Measurements from ENCODE around the gene FAP. TPM values are rescaled to one million over a fixed set of nuclear protein-coding genes. Genes with fewer than 3 reads are reported as not detected.

The FAP gene
- total RNA-seq, 1 donor from 2014 or later: 0.76 TPM

- intact Hi-C loops (cut with micrococcal nuclease): no loop called here
These were observed 46.6 kb downstream of the FAP start for GRCh38 chr2:162196638-162197037.

GRCh38 chr2:162188451-162188850 is 54.8 kb downstream of the FAP start:
- intact Hi-C loops (cut with micrococcal nuclease): no loop called here

GRCh38 chr2:162185541-162186232 is 57.6 kb downstream of the FAP start:
- intact Hi-C loops (cut with micrococcal nuclease): no loop called here

- intact Hi-C loops (cut with micrococcal nuclease): no loop called here
These were observed 58.3 kb downstream of the FAP start for GRCh38 chr2:162184821-162185450.

GRCh38 chr2:162184359-162184758 is 58.9 kb downstream of the FAP start:
- intact Hi-C loops (cut with micrococcal nuclease): no loop called here

GRCh38 chr2:162182395-162182794 is 60.9 kb downstream of the FAP start:
- intact Hi-C loops (cut with micrococcal nuclease): no loop called here

DNA sequence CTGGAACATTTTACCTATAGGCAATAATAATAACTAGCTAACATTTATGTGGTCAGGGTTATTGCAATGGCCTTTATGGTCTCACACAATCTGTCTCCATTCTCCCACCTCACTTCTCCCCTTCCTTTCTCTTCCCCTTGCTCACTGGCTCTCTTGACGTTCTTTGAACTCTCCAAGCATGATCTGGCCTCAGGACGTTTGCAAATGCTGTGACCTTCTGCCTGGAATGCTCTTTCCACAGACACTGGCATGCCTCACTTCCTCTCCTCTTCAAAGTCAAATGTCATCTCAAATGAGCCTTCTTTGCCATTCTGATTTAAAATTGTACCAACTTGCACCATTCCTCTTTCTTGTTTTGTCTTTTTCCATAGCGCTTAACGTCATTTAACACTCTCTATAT is 65.9 kb downstream of the FAP start:
- intact Hi-C loops (cut with micrococcal nuclease): no loop called here

DNA sequence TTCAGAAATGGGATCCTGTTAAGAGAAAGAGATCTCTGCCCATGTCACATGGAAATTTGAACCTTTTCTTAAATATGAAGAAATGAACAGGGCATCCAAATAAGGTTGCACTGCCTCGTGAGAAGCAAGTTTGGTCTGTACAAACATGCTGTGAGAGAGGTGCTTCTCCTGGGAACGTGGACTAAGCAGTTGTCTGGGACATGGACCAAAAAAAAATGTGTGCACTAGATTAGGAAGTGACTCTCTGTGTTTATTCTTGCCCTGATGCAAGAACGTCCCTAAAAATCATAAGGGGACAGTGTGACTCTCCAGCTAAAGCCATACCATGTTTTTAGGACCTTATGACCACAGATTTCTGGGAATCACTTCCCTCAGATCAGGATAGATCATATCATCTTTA is 67.5 kb downstream of the FAP start:
- intact Hi-C loops (cut with micrococcal nuclease): no loop called here

DNA sequence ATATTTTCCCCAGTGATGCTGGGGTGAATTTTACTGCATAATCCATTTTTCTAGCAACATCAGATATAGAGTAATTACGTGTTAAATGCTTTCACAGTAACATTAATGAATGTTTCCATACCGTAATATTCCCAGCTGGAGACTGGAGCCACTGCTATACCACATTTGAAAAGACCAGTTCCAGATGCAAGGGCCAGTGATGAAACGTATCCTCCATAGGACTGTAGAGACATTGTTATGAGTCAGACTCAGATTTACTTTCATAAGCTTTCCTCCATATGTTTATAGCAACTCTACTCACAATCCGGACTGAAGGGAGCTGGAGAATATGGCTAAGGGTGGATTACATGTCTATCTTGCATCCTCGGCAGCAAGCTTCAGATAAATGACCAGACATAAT is 68.5 kb downstream of the FAP start:
- intact Hi-C loops (cut with micrococcal nuclease): no loop called here

DNA sequence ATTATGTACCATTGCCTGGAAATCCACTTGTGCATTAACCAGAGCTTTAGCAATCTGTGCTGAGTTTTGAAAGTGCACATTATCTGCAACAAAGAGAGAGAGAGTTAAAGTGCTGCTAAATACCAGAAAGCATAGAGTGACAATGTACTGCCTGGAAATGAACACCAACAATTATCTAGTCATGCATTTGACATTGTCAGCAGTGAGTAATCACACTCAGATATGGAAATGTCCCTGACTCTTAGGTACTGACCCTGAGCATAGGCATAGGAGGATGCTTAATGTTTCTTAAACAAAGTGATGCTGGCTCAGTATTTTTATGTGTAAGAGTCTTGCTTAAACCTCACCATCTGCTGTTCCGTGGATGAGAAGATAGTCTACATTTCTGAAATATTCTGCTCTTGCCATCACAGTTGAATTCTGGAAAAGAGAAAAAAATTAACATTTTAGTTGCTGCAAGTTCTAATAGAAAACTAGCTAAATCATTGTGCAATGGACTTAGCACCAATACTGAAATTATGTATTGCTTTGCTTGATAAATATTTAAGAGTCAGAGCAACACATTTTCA is 70.4 kb downstream of the FAP start:
- intact Hi-C loops (cut with micrococcal nuclease): no loop called here

- intact Hi-C loops (cut with micrococcal nuclease): no loop called here
These were observed 76.5 kb downstream of the FAP start for GRCh38 chr2:162166745-162167144.

GRCh38 chr2:162166174-162166573 is 77.1 kb downstream of the FAP start:
- intact Hi-C loops (cut with micrococcal nuclease): no loop called here

GRCh38 chr2:162164802-162165201 is 78.4 kb downstream of the FAP start:
- intact Hi-C loops (cut with micrococcal nuclease): no loop called here

DNA sequence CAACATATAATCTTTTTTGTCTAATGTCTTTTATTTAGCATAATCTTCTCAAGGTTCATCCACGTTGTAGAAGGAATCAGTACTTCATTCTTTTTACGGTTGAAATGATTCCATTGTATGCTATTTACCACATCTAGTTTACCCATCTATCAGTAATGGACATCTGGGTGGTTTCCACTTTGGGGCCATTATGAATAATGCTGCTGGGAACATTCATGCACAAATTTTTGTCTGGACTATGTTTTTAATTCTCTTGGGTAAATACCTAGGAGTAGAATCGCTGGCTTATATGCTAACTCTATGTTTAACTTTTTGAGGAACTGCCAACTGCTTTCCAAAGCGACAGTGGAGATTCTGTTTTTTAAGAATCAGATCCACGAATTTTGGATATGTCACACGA is 83.8 kb downstream of the FAP start:
- intact Hi-C loops (cut with micrococcal nuclease): no loop called here

DNA sequence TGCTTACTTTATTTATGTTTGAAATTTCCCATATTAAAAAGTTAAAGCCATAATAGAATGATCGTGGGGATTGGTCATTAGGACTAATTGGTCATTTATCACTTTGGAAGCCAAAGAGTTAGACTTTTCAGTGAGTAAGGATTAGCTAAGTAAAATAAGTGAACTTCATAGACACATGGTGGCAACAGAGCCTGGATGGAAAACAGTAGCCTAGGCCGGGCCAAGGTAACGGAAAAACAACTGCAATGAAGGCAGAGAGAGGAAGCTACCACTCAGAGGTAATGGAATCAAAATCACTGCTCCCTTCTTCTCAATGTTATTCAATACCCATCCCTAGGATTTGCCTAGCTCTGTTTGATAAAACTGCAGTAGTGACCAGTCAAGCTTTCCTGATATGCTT is 87.1 kb downstream of the FAP start:
- intact Hi-C loops (cut with micrococcal nuclease): no loop called here

GRCh38 chr2:162155093-162155492 is 88.2 kb downstream of the FAP start:
- intact Hi-C loops (cut with micrococcal nuclease): no loop called here

DNA sequence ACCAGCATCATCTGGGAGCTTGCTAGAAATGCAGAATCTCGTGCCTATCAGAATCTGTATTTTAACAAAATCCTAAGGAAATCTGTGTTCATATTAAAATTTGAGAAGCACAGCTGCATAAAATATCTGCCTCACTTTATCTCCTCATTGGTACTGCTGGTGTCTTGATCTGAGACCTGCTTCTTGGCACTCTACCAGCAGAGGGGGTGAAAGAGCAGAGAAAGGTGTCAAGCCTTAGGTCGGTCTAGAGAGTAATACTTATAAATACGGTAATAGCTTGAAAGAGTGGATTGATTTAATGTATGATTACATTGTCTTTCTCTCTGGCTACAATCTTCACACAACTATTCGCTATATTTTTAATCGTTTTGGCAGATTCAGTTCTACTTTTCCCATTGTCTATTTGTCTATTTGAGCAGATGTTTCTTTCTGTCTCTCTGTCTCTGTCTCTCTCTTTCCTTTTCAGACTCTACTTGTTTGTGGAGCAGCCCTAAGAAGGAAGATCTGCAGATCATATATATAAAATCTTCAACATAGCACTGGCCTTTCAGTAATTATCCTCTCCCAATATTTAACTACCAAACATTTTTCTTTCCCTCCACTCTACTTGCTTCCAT is 89.5 kb downstream of the FAP start:
- intact Hi-C loops (cut with micrococcal nuclease): loop anchor here (1.0 to 5.0 kb wide), 4 partner anchors 69 to 567 kb away; no protein-coding TSS in a partner anchor

DNA sequence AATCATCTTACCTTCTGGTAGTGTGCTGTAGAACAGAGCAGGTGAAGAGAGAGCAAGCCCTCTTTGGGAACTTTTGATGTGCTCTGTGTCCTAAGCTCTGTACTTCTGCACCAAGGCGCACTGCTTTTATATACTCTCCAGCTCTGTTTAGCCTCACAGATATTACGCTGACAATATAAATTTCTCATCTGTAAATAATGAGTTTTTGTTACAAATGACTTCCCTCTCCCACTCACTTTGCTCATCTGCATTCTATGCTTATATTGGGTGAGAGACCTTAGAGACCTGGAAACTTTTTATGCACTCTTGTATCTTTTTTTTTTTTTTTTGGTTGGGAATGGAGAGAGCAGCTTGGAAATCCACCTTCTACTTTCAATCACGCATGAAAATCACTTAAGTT is 91.1 kb downstream of the FAP start, which contains the start of gene GCG:
Gene GCG (minus strand): TSS at position 101 of the 400 bp plus-strand sequence. CDS start 3,069 bp downstream, outside the sequence.
- intact Hi-C loops (cut with micrococcal nuclease): loop anchor here (5.0 kb wide), 1 partner anchor 70 kb away; no protein-coding TSS in a partner anchor

- intact Hi-C loops (cut with micrococcal nuclease): loop anchor here (5.0 kb wide), 1 partner anchor 72 kb away; no protein-coding TSS in a partner anchor
These were observed 93.3 kb downstream of the FAP start for GRCh38 chr2:162149940-162150339.

DNA sequence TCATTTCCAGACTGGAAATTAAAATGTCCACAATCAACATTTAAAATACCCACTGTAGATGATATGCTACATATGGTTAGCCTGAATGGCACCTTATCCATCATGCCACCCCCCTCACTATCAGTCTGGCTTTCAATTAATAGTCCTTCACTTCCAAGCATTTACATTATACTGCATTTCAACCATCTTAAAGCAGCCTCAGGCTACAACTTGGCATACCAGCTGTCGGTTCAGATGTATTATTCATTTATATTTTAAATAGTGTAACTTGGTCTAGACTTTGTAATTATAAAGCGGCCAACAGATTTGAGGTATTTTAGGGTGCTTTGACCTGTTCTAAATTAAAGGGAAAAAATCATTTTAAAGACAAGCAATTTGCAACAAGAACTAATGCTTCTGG is 93.8 kb downstream of the FAP start:
- intact Hi-C loops (cut with micrococcal nuclease): no loop called here

GRCh38 chr2:162148956-162149355 is 94.3 kb downstream of the FAP start:
- intact Hi-C loops (cut with micrococcal nuclease): no loop called here

- intact Hi-C loops (cut with micrococcal nuclease): no loop called here
These were observed 99.3 kb downstream of the FAP start for GRCh38 chr2:162143969-162144368.

All from T-helper 1 cell treated with Interleukin-12 subunit alpha and Interleukin-12 subunit beta and Interleukin-4 antibody, amounts not matched to agents 30 ng/mL and 1 ng/mL, for 36 hours (primary cell).